HG03066 (cell line): Measurements from ENCODE around the gene PTPRF.
"Not testable (repeated sequence)": the region's sequence is repeated elsewhere in the genome, so short reads cannot be mapped to it uniquely, and the experiment has no call there.

Source experiments
- ATAC-seq: cut with Tn5 transposase; IDR thresholded peaks from one replicate; pipeline ENCODE4 v1.9.1; 2021; ENCODE audit warnings: low read depth; ENCODE audit not compliant: unreplicated experiment

Gene PTPRF

DNA sequence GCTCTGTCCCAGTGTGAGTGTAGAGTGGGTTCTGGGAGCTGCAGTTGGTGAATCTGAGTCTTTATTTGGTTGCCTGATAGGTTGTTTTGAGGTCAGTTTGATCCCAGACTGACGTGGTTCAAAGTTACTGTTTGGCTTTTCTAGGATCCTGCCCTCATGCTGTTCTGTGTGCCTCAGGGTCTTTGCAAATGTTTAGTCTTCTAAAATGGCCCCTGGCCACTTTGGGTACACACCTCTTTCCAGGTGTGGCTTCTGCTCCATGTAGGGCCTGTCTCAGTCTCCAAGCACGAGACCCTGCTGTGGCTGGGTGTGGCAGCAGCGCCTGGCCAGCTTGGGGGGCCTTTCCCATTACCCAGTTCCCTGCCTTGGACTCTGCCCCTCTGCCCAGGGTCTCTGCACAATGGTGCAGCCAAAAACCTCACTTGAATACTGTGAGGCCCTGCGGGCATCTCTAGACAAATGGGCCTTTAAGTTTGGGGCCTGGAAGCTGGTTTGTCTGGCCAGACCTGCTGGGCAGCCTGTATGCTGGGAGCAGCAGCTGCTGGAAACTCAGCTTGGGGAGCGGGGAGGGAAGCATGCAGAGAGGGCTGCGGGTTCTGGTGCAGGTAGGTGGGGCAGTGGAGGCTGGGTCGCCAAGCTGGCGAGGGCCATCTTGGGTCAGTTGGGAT lies 5.6 kb downstream of the PTPRF start:
- no peak for ATAC-seq

DNA sequence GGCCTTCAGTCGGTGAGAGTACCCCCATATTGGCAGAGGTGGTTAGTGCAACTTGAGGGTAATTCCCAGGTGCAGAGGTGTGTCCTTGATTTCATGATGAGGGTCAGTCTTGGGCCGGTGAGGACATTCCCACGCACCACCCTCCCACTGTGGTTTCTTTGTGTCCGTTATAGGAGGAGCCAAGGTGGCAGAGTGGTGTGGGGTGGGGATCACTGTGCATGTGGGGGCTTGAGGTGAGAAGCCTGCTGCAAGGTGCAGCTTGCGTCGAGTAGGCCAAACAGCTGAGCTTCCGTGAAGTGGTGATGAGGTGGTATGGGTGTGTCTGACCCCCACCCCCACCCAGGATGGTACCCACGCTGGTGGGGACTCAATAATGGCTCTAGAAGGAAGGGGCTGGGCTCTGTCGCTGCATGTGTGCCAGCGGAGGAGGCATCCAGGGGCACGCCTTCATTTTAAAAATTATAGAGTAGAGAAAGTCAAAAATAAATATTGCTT lies 6.2 kb downstream of the PTPRF start:
- no peak for ATAC-seq

DNA sequence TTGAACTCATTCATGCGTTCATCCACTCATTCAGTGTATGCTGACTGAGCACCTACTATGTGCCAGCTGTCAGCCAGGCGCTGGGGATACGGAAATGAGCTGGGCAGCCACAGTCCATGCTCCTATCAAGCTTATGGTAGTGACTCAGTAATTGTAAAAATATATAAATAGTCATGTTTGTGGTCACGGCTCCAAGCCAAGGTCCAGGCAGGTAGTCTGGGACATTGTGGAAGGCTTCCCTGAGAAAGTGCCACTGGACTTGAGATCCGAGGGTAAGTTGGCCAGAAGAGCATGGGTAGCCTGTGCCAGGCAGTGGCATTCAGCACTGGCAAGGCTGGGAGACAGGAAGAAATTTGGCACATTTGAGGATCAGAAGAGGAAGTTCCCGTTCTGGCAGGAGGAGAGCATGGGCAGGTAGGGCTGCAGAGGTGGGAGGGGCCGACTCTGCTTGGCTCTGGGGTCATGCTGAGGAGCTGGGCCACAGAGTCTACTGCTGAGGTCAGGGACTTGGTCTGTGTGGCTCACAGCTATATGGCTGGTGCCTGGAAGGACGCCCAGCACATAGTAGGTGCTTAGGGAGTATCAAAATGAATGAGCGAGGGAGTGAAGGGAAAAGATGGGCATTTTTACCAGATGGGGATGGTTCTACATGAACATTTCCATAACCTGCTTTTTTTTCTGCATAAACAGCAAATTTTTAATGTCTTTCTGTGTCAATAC lies 6.9 kb downstream of the PTPRF start:
- ATAC-seq: no peak

DNA sequence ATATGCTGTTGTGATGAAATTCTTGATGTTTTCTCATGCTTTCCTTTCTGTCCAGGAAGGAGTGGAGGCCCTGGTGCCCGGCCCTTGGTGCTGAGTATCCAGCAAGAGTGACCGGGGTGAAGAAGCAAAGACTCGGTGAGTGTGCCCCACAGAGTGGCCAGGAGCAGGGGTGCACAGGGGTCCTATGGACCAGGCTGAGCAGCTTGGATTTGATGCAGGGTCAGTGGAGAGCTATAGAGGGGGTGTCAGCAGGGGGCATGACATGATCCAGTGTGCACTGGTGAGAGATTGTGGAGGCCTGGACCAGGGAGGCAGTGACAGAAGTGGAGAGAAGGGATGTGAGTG lies 7.4 kb downstream of the PTPRF start:
- ATAC-seq: no peak

DNA sequence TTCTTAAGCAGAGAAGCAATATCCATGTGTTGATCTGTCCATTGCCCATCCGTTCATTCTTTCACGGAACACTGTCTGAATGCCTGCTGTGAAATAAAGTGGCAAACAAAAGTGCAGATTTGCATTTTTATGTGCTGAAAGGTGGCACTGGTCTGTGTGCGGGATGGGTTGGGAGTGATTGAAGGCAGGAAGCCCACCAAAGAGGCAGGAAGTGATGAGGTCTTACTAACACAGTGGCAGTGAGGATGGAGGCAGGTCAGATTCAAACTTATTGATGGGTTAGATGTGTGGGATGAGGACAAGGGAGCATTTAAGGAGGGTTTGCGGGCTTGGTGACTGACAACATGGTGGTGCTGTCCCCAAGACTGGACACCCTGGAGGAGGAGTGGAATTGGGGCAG lies 8.3 kb downstream of the PTPRF start:
- ATAC-seq: no peak

DNA sequence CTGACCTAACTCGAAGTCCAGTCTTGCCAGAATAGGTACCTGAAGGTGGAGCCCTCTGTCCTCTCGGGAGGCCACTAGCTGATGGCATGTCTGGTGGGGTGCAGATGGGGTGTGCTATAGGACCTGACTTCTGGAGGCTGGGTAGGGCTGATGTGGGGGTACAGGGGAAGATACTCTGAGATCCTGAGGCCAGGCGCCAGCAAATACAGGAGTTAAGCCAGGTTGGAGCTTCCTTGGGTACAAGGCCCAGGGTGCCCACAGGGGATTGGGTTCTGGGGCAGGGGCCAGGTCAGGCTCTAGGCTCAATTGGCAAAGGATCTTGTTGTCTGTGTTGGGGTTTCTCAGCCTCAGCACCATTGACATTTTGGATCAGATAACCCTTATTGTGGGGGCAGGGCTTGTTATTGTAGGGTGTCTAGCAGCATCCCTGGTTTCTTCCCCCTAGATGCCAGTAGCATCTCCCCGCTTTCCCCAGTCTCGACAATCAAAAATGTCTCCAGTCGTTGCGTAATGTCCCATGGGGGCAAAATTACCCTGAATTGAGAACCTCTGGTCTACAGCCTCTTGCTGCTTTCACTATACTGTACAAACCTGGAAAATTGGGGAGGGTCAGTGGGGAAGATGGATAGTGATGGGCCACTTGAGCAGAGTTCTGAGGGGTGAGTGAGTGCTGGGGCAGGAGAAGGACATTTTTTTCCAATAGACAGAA lies 9.2 kb downstream of the PTPRF start:
- no peak for ATAC-seq

DNA sequence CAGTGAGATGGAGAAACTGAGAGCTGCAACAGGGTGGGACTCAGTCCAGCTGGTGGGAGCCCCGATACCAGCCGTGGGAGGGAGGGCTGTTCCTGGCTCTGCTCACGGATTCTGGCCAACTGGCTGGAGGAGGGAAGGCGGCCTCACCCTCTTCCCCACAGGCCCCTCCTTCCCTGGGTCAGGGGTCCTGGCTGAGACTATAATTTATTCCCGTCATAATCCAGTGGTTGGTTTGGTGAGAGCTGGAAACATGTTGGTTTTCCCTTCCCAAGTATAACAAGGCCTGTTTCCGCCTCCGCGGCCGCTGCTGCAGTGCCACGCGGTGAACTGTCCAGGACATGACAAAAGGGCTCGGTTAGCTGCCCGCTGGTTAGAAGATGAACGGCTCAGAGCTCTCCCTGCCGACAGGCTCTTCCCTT lies 10.0 kb downstream of the PTPRF start:
- no peak for ATAC-seq

DNA sequence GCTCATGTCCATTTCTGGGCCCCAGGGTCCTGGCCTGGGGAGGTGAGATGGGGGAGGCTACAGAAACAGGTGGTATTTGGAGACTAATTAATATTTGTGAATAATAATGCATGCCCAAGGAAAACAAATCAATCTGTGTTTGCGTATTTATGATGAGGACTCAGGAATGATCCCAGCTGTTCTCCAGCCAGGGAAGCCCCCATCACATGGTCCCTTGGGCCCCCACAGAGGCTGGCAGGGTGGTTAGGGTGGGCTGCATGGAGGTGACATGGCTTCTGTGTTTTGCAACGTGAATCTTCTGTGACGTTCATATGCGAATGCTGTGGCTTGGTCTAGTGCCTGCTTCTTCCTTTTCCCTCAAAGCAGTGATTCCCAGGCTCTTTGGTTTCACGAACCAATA lies 10.5 kb downstream of the PTPRF start:
- ATAC-seq: no peak

DNA sequence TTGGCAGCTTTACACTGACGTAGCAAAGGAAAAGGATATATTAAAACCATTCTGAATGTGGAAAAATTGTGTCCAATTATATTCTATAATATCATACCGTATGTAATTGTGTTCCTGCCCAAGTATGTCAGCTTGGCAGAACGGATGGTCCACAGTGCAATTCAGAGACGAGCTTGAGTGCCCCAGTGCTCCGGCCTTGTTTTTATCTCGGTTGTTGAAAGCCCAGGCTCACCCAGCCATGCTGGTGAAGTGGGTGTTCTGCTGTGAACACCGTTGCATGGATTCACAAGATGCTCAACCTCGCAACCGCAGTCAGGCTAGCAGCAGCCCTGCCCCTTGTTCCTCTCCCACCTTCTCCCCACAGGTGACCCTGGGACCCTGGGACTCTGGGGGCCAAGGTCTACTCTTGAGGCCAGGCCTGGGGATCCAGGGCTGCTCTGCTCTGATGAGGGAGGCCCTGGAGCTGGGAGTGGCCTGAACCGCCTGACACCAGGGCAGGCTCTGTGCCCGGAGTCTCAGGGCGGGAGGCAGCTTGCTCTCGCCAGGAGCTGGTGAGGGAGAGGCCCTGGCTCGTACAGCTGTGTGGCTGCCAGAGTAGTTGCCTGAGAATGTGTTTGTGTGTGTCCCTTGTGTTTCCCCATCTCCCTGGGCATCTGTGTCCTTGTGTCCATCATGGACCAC lies 11.2 kb downstream of the PTPRF start:
- ATAC-seq: no peak

DNA sequence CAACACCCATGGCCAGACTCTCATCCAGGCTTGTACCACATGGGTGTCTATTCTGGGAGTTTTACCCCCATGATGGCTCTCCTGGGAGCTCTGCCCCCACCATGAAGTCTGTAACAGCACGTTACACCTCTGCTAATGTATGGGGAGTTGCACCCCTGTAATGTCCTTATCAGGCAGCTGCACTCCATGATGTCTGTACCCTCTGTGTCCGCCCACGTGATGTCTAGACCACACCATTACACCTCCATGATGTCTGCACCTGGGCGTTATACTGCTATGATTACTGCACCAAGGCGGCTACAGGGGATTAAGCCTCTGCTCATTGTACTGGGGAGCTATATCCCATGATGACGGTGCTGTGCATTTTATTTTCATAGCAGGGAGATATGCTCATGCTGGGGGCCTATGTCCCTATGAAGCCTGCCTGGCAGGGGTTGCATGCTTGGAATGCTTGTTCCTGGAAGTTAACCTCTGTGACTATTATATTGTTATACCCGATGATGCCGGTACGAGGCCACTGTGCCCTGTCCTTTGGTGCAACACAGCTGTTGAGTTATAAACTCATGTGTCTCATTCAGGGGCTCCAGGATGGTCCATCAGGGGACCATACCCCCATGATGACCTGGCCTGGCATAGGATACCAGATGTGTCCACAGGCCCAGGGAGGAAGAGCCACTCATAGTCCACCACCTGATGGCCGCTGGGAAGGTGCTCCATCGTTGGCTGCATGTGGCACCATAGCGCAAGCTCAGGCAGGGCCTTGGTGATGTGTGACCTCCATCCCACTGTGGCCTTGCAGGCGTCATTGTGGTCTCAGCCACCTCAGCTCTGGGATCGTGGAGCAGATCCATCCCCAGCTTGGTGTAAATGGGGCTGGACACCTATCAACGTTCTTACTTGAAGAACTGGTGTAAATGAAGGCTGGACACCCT lies 12.1 kb downstream of the PTPRF start:
- ATAC-seq: no peak

DNA sequence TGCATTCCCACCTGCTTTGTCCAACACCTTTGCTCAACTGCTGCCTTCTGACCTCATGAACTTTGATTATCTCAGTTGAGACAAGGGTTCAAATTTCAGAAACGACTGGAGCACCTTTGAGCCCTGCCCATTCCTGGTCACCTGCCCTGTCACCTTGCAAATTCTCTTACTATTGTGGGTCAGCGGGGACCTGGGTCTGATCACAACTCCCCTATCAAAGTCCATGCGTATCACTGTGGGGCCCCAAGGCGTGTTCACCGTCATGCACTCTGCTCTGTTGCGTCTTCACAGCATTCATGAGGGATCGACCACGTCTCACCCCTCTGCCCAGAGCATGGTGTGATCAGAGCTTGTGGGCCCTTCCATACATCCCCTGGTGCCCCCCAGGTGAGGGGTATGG lies 12.9 kb downstream of the PTPRF start:
- ATAC-seq: no peak

DNA sequence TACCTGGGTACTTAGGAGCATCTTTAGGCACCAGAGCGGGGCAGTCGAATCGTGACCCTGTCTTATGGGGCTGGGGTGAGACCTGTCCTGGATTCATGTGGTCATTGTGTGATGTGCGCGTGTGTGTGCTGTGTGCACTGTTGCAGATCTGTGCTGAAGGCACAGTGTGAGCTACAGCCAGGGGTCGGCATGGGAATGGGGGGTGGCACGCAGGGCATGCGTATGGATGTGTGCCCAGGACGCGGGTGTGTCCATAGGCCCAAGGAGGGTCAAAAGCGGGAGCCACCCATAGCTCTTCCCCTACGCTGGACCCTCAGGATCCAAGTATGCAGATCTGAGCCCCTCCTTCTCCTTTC lies 14.6 kb downstream of the PTPRF start:
- ATAC-seq: no peak

DNA sequence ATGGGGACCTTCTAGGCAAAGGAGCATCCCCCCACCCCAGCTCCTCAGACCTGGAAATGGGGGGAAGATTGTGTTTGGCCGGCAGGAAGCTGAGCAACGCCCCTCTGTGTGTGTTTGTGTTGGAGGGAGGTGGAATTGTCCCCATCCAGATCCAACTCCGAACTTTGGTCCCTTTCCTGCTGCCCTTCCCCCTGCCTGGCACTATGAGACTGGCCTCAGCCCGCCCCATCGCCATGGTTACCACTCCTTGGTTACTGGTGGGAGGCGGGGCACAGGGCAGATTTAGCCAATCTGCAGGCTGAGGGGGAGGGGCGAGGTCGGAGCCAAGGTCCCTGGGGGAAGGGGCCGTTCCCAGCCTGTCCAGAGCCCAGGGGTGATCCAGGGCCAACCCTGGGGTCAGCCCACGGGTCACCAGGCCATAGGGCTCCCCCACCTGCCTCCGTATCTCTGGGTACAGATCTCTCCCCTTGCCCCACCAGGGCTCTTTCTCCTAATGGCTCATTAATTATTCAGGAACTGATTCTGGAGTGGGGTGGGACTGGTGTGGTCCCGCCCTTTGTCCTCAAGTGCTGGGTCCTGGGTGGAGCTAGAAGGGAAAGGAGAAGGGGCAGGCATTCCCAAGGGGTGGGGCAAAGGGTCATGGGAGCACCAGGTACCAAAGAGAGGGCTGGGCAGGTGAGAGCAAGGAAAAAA lies 15.2 kb downstream of the PTPRF start:
- no peak for ATAC-seq

DNA sequence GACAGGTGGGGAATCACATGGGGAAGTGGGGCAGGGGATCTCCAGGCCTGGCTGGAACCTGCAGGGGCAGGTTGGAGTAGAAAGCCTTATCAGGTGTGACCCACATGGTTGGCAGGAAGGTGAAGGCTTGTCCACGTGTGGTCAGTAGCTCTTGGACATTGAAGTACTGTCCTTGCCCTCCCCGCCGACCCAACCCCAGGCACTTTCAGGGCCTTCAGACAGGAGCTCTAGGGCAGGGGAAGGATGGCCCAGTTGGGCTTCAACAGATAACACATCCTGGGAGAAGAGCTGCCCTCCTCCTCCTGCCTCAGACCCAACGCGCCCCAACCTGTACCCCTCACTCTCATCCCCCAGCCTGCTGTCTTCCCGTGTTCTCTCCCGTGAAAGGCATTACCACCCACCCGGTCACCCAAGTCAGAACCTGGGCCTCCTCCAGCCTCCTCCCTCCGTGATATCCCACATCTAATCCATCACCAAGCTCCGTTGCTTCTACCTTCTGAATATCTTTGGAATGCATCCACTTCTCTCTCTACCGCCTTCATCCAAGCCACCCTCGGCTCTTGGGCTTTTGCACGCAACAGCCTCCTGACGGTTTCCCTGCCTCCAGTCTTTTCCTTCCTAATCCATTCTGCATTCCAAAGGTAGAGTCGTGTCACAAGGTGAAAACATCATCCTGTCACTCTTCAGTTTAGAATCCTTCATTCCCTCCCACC lies 15.9 kb downstream of the PTPRF start:
- ATAC-seq: no peak

DNA sequence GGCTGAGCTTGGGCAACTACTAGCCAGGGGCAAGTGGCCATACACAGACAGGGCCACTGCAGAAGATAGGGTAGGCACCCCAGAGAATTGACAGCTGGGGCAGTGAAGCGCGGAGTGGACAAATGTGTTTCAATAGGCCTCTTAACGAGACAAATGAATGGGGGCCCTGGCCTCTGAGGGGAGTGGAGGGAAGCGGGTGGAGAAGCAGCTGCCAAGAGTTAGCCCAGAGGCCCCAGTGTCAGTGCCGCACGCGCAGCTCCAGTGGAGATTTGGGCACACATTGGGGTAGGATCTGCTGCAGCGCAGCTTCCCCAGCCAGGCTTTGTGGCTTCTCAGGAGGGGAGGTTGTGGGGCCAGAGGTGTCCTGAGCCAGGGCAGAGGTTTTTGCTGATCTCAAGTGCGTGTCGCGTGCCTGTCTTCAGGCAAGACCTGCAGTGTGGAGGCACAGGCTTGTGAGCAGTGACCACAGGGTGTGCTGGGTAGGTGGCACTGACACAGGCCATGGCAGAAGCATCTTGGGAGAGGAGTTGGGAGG lies 16.9 kb downstream of the PTPRF start:
- no peak for ATAC-seq

DNA sequence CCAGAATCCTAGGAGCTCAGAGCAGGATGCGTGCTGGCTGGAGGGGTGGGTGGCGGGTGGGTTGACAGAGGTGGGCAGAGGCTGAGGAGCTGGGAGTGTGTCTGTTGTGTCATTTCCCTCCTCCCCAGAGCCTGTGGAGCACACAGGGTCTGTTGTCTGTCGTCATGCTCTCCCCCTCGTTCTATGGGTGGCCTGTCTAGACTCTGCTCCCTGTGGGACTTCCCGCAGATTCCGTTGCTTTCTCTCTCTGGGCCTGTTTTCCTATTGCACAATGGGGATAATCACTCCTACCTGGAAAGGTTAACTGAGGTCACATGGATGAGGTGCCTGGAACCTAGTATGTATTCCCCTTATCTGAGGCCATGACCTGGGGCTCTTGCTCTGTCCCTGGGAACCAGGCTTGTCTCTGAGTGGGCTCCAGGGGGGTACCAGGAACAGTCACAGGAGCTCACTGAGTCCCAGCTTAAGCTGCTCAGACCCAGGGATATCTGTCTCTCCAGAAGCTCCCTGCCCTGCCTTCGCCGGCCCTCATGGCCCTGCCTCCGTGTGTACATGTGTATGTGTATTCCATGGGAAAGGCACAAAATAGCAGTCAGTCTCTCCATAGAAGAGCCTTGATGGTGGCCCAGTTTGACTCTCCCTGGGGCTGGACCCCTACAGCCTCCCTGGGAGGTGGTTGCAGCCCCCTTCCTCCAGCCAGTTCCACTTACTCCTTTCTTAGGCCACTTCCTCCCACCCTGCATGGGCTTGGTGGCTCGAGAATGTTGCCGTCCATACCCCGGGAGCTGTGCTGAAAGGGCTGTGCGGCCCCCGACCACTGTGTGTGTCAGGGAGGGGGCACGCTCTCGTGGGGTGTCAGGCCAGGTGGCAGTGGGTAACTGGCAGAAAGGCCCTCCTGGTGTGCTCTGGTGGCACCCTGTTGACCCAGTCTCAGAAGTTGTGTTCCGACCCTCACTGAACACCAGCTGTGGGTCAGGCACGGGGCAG lies 17.9 kb downstream of the PTPRF start:
- ATAC-seq: no peak

DNA sequence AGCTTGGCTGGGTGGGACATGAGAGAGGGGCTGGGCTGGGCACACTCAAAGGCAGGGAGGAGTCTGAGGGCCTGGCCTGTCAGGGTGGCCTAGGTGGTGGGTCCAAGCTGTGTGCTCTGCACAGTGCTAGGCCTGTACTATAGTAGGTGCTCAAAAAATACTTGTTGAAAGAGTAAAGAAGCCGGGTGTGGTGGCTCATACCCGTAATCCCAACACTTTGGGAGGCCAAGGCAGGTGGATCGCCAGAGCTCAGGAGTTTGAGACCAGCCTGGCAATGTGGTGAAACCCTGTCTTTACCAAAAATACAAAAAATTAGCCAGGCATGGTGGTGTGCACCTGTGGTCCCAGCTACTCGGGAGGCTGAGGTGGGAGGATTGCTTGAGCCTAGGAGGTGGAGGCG lies 18.7 kb downstream of the PTPRF start:
- ATAC-seq: not testable (repeated sequence)
